Stimulated activated CD8-positive, alpha-beta memory T cell treated with anti-CD3 and anti-CD28 coated beads, Interleukin-4, amount 100 ng/mL, for 1 hour (primary cell): Measurements from ENCODE around the gene FPR2.
"Not testable (repeated sequence)": the region's sequence is repeated elsewhere in the genome, so short reads cannot be mapped to it uniquely, and the experiment has no call there.

Experiments used
- DNase-seq, 2 donors: peaks; one replicate each; pipeline ENCODE4 v3.0.0-alpha.2; 2020; ENCODE audit warnings: low read depth in 2 of 2, low spot score in 1 of 2

The FPR2 gene

DNA sequence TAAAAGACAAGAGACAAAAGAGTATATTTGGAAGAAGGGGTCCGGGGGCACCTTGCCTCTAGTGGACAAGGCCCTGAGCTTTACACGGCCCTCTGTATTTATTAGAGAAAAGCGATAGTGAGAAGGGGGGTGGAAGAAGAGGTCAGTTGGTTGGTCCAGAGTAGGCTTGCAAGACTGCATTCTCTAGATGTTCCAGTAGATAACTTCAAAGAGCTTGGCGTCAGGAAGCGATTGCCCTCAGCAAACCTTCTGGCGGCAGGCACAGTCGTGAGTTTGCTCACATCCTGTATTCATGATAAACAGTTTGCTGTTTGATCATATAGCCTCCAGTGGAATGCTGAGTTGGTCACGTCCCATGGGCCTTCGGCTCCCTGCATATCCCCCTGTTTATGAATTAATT lies 43.8 kb downstream of the FPR2 start:
- DNase-seq = not testable (repeated sequence)

DNA sequence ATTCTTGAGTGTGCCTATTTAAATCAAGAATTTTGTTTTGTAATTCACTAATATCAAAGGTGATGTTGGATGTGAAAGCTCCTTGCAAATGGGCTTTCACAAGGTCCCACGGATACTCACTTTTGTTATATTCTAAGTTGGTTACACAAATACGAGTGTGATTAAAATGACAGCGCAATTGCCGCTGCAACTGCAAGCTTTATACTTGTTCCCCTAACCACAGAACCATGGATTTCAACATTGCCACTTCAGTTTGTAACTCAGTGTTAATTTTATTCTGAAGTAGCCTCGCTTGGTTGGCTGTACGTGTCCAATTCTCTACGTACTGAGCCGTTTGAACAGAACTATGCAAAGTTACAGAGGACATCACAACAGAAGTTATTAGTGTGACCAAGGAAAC lies 44.4 kb downstream of the FPR2 start:
- not testable (repeated sequence) for DNase-seq

DNA sequence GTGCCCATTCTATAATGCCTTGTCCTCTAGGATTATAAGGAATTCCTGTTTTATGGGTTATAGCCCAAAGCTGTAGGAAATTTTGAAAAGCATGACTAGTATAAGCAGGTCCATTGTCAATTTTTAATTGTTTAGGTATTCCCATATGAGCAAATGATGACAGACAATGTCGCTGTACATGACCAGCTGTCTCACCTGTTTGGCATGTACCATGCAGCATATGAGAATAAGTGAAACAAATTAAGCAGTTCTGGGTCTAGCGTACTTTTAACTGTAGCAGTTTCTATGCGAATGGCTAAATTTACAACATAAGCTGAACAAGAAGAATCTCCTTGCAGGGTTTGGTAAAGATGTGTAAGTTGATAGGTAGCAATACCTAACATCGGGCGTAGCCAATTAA lies 45.6 kb downstream of the FPR2 start:
- not testable (repeated sequence) for DNase-seq

DNA sequence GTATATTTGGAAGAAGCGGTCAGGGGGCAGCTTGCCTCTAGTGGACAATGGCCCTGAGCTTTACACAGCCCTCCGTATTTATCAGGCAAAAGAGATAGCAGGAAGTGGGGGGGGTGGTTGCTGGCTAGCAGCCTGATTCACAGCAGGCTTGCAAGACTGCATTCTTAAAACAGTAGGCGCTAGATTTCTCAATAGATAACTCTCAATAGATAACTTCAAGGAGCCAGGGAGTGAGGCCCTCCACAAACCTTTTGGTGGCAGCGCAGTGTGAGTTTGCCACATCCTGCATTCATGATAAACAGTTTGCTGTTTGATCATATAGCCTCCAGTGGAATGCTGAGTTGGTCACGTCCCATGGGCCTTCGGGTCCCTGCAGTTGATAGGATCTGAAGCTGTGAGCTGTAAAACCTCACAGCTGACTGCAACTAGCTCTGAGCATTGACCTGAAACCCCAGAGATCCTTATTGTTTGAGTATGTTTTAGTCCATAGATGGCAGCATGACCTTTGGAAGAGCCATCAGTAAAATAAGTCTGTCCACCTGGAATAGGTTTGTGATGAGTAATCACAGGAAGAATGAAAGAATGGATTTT lies 46.2 kb downstream of the FPR2 start:
- no peak for DNase-seq

DNA sequence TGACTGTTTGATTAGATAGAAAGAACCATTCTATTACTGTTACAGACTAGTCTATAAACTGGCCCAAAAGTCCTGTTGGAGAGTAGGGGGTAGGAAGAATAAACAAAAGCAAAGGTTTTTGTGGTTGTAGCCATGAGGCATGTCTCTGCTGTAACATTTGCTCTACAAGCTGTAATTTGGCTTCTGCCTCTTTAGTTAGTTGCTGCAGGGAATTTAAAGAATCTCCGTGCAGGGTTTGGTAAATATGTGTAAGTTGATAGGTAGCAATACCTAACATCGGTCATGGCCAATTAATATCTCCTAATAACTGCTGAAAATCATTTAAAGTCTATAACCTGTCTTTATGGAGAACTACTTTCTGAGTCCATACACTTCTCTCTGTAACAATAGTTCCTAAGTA lies 46.9 kb downstream of the FPR2 start:
- no peak for DNase-seq

DNA sequence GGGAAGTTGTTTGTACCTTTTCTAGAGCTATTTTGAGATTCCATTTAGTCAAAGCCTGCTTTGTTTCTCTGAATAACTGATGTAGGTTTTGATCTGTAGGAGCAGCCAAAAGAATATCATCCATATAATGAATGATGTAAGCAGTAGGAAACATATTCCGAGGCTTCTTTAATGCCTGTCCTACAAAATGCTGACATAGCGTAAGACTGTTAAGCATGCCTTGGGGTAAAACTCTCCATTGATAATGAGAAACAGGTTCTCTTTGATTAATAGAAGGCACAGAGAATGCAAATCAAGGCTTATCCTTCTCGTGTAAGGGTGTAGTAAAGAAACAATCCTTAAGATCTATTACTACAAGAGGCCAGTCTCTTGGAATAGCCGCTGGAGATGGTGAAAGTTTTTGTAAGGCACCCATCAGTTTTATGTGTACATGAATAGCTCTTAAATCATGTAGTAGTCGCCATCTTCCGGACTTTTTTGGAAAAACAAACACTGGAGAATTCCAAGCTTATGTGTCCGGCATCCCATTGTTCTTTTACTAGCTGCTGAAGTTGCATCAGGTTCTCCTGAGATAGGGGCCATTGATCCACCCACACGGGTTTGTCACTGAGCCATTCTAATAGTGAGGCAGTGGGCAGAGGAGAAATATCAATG lies 47.5 kb downstream of the FPR2 start:
- DNase-seq = no peak

DNA sequence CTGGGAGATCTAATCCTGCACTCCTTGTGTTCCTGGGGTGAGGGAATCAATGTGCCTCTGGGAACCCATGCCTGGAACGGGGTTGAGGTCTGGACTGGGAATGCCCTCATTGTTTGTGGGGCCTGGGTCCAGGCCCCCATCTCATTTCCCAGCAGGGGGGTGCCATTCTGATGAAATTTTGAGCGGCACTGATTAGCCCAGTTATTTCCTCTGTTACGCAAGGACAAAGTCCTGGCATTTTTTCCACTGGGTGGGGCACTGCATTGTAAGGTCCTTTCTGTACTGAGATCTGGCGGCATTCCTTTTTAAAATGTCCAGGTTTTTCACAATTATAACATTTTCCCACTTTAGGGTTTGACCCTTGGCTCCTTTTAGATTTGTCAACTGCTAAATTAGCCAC lies 48.8 kb downstream of the FPR2 start:
- no peak for DNase-seq

DNA sequence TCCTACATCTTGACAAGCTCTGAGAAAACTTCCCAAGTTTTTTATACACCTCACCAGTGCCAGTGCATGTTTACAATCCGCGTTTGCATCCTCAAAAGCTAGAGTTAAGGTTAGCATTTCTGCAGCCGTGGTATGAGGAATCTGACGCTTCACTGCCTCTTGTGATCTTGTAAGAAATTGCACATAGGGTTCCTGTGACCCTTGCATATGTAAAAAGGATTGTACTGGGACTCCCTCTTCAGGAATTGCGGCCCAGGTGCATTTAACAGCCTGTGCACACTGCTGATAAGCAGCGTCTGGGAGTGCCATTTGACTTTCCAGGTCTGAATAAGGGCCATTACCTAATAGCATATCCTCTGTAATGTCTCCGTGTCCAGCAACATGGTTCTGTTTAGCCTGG lies 49.2 kb downstream of the FPR2 start:
- no peak for DNase-seq

DNA sequence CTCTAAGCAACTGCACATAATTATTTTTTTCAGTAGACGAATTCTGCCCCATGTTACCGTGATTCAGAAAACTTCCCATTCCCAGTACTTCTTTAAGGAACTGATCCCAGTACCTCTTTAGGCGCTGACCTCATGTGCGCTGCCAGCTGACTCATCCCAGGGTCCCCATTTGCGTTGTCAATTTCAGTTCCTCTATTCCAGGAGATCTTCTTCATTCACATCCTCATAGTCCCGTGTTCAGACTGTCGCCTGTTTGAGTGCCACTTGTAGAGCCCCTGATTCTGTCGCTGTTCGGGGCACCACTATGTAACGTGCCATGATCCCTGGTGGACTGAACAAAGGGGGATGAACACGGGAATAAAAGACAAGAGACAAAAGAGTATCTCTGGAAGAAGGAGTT lies 50.4 kb downstream of the FPR2 start:
- no peak for DNase-seq

DNA sequence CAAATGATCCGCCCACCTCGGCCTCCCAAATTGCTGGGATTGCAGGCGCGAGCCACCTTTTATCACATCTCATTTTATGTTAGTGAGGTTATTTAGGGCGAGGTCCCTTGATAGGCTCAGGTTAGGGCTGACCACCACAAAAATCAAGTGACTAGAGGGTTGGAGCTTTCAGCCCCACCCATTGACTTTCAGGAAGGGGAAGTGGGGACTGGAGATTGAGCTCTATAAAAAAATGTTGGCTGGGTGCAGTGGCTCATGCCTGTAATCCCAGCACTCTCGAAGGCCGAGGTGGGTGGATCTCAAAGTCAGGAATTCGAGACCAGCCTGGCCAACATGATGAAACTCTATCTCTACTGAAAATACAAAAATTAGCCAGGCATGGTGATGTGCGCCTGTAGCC lies 54.1 kb downstream of the FPR2 start:
- DNase-seq = no peak

DNA sequence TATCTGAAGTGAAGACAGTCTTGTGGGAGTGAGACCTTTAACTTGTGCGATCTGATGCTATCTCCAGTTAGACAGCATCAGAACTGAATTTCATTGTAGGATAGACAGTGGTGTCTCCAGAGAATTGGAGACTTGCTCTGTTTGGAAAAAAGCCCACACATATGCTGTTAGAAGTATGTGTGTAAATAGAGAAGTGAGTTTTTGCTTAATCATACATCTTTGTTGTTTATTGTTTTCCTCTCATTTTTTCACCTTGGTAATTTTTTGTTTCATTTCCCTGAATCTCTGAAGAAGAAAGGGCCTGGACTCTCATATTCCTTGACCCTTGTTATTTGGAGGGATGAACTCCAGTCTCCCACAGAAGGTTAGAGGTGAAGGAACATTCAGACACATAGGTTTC lies 55.7 kb downstream of the FPR2 start:
- no peak for DNase-seq

DNA sequence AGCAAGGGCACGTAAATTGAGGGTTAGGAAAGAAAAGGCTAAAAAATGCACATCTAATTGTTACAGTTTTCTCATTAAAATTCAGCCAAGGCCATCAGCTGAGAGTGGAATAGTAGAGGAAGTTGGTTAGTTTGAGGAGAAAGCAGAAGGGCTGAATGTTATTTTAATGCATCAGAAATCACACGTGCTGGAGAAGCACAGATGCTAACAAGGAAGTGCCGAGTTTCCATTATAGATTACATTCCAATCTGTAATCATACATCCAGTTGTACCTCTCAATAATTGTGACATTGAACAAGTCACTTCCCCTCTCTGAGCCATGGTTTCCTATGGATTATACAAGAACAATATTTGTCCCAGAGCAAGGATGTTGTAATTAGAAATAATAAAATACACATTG lies 59.0 kb downstream of the FPR2 start:
- no peak for DNase-seq
